Choroid plexus epithelial cell (primary cell): ENCODE results near the gene ABHD4.

ENCODE experiments used
- DNase-seq: peaks from one replicate; pipeline ENCODE4 v3.0.0-alpha.2; 2010; ENCODE audit warnings: low read depth
- H3K4me3 ChIP-seq: 2 replicates; pipeline ENCODE4 v1.5.1; 2011; ENCODE audit warnings: low read depth, mild to moderate bottlenecking, control low read depth, low read length, moderate library complexity
- CTCF ChIP-seq: conservative IDR thresholded peaks from 2 replicates; pipeline ENCODE4 v1.5.1; 2011; ENCODE audit warnings: low read depth, mild to moderate bottlenecking, control low read depth, inconsistent platforms, low read length, moderate library complexity

Gene ABHD4

GRCh38 chr14:22641846-22642245 is 43.7 kb downstream of the ABHD4 start:
- TF ChIP-seq CTCF: no peak
- no peak overlapping the region for H3K4me3 ChIP-seq
- DNase-seq: no peak

- no peak for TF ChIP-seq CTCF
- no peak within 1 kb of the TSS for H3K4me3 ChIP-seq
- no peak for DNase-seq
Measured at GRCh38 chr14:22644305-22644635, 46.2 kb downstream of the ABHD4 start, which contains the start of gene OR6J1. Gene OR6J1 (minus strand): TSS chr14:22644352. CDS start chr14:22634811, 9,541 bp downstream.

GRCh38 chr14:22646570-22647254 is 48.6 kb downstream of the ABHD4 start:
- peak; percentile 87 for DNase-seq
- no peak overlapping the region for H3K4me3 ChIP-seq
- no peak for TF ChIP-seq CTCF

- no peak for TF ChIP-seq CTCF
- H3K4me3 ChIP-seq: no peak overlapping the region
- DNase-seq: no peak
Measured at GRCh38 chr14:22648506-22648905, 50.4 kb downstream of the ABHD4 start.

- H3K4me3 ChIP-seq: no peak overlapping the region
- no peak for TF ChIP-seq CTCF
- DNase-seq: no peak
Measured at GRCh38 chr14:22650046-22650739, 52.1 kb downstream of the ABHD4 start.

GRCh38 chr14:22650960-22651521 is 52.9 kb downstream of the ABHD4 start:
- DNase-seq: peak; percentile 43
- TF ChIP-seq CTCF: no peak
- H3K4me3 ChIP-seq: no peak overlapping the region
